CD4-positive, CD25-positive, alpha-beta regulatory T cell (primary cell): ENCODE data around the gene CTLA4. TPM values are rescaled to one million over a fixed set of nuclear protein-coding genes. Genes with fewer than 3 reads are reported as not detected.

Experiments used
- ATAC-seq, 2 donors: fragments of 150-1000 bp; cut with Tn5 transposase; one replicate each; pipeline ENCODE4 v1.10.0; 2021; ENCODE audit warnings: low read depth in 2 of 2, moderate number of reproducible peaks in 2 of 2, moderate library complexity in 1 of 2
- DNase-seq, 3 donors: peaks; one replicate each; pipeline versions ENCODE4 v3.0.0 to v3.0.0-alpha.2; 2012 to 2022; ENCODE audit warnings: mixed read lengths in 1 of 3
- H3K27ac ChIP-seq: one replicate; pipeline ENCODE4 v1.7.0; 2013; ENCODE audit warnings: mild to moderate bottlenecking, low read length; ENCODE audit not compliant: insufficient read depth, poor library complexity, severe bottlenecking
- H3K27me3 ChIP-seq: one replicate; pipeline ENCODE4 v1.7.0; 2013; ENCODE audit warnings: low read length; ENCODE audit not compliant: control insufficient read depth, insufficient read depth
- H3K36me3 ChIP-seq: one replicate; pipeline ENCODE4 v1.7.0; 2013; ENCODE audit warnings: mild to moderate bottlenecking, low read length, moderate library complexity; ENCODE audit not compliant: control insufficient read depth, insufficient read depth
- H3K4me1 ChIP-seq: 2 replicates; pipeline ENCODE4 v1.7.0; 2013; ENCODE audit warnings: mild to moderate bottlenecking, low read length; ENCODE audit not compliant: insufficient read depth, control insufficient read depth, poor library complexity, severe bottlenecking
- H3K4me3 ChIP-seq: one replicate; pipeline ENCODE4 v1.7.0; 2013; ENCODE audit warnings: low read depth, mild to moderate bottlenecking, low read length, moderate library complexity
- H3K9me3 ChIP-seq, 2 experiments: 1 replicate in 1 of 2; 2 replicates in 1 of 2; pipeline ENCODE4 v1.7.0; 2013; ENCODE audit warnings: low read length in 2 of 2, mild to moderate bottlenecking in 1 of 2, moderate library complexity in 1 of 2; ENCODE audit not compliant: control insufficient read depth in 2 of 2
- H3K27ac Mint-ChIP-seq, 3 donors: one replicate each; pipeline ENCODE4 v1.8.0; 2020 to 2022; ENCODE audit warnings: mild to moderate bottlenecking in 3 of 3, mixed read lengths in 3 of 3, moderate library complexity in 2 of 3
- H3K27me3 Mint-ChIP-seq: one replicate; pipeline ENCODE4 v1.8.0; 2022; ENCODE audit warnings: mild to moderate bottlenecking, mixed read lengths
- H3K36me3 Mint-ChIP-seq: one replicate; pipeline ENCODE4 v1.8.0; 2020; ENCODE audit warnings: mixed read lengths
- H3K4me1 Mint-ChIP-seq, 4 donors: one replicate each; pipeline ENCODE4 v1.8.0; 2020 to 2022; ENCODE audit warnings: mixed read lengths in 4 of 4, mild to moderate bottlenecking in 1 of 4
- H3K4me3 Mint-ChIP-seq, 4 donors: one replicate each; pipeline ENCODE4 v1.8.0; 2020 to 2022; ENCODE audit warnings: mild to moderate bottlenecking in 4 of 4, mixed read lengths in 4 of 4, moderate library complexity in 3 of 4
- H3K9me3 Mint-ChIP-seq, 7 donors: one replicate each; pipeline ENCODE4 v1.8.0; 2020 to 2022; ENCODE audit warnings: mixed read lengths in 7 of 7, mild to moderate bottlenecking in 3 of 7, moderate library complexity in 2 of 7
- polyA plus RNA-seq, 4 donors: library from polyadenylated mRNA; unstranded; fragments of 300-500 nt; fragmentation: Illumina TruSeq; gene quantifications; one replicate each; pipeline ENCODE4 v1.2.3, GENCODE V29; 2021
- total RNA-seq: library from RNA; stranded (reverse); gene quantifications from one replicate; pipeline ENCODE4 v1.2.3, GENCODE V29; 2022

Gene CTLA4
- total and polyA plus RNA-seq, 5 donors from 2014 or later, result 52.1 to 459 (median 56.9) TPM

- H3K4me1 Mint-ChIP-seq, result peaks cover 54 to 92% (median 81%) of the 10 kb centered on the region in 4 donors
- ATAC-seq (peak; percentile 29 to 33), DNase-seq (peak in 1 of 3 donors; percentile 80)
- H3K9me3 Mint-ChIP-seq, result no peaks in the 10 kb centered on the region
- H3K4me3 ChIP-seq, result peak overlapping the region; percentile 94
- H3K36me3 ChIP-seq, result no peaks in the 10 kb centered on the region
- H3K27ac Mint-ChIP-seq, result peak overlapping the region; percentile 96 to 99 (median 99)
- H3K4me3 Mint-ChIP-seq, result peak overlapping the region; percentile 82 to 92 (median 86)
- H3K27ac ChIP-seq, result peak overlapping the region; percentile 95
- H3K4me1 ChIP-seq, result peaks cover 91% of the 10 kb centered on the region
- H3K27me3 Mint-ChIP-seq, result no peaks in the 10 kb centered on the region
- H3K27me3 ChIP-seq, result no peaks in the 10 kb centered on the region
- no peaks in the 10 kb centered on the region for H3K9me3 ChIP-seq
- no peaks in the 10 kb centered on the region for H3K36me3 Mint-ChIP-seq
These were observed 9.4 kb upstream of the CTLA4 start for GRCh38 chr2:203858176-203858575.

GRCh38 chr2:203859030-203859789, 8.4 kb upstream of the CTLA4 start:
- Mint-ChIP-seq H3K4me3 (peak overlapping the region; percentile 82 to 92 (median 84)), H3K27me3 (no peaks in the 10 kb centered on the region), H3K9me3 (peaks cover 0 to 5% (median 0%) of the 10 kb centered on the region in 7 donors), H3K36me3 (peaks cover 8% of the 10 kb centered on the region), H3K27ac (peak overlapping the region; percentile 96 to 99 (median 99)), H3K4me1 (peaks cover 58 to 96% (median 80%) of the 10 kb centered on the region in 4 donors)
- no peaks in the 10 kb centered on the region for H3K36me3 ChIP-seq
- peak; percentile 48 to 51 for ATAC-seq
- peak in 1 of 3 donors; percentile 72 for DNase-seq
- H3K4me3 ChIP-seq, result peak overlapping the region; percentile 94
- peaks cover 84% of the 10 kb centered on the region for H3K4me1 ChIP-seq
- H3K27ac ChIP-seq, result peak overlapping the region; percentile 95
- H3K27me3 ChIP-seq, result no peaks in the 10 kb centered on the region
- peaks cover 0 to 3% of the 10 kb centered on the region in 2 experiments for H3K9me3 ChIP-seq

- ATAC-seq (peak; percentile 47 to 59), DNase-seq (peak in 2 of 3 donors; percentile 52 to 79)
- peak overlapping the region; percentile 67 to 99 (median 99) for H3K27ac Mint-ChIP-seq
- peaks cover 8% of the 10 kb centered on the region for H3K36me3 Mint-ChIP-seq
- H3K27ac ChIP-seq, result peak overlapping the region; percentile 95
- peaks cover 0 to 3% of the 10 kb centered on the region in 2 experiments for H3K9me3 ChIP-seq
- H3K36me3 ChIP-seq, result no peaks in the 10 kb centered on the region
- no peaks in the 10 kb centered on the region for H3K27me3 Mint-ChIP-seq
- H3K9me3 Mint-ChIP-seq, result peaks cover 0 to 8% (median 0%) of the 10 kb centered on the region in 7 donors
- peaks cover 65 to 99% (median 81%) of the 10 kb centered on the region in 4 donors for H3K4me1 Mint-ChIP-seq
- H3K4me3 ChIP-seq, result peak overlapping the region; percentile 74
- H3K4me3 Mint-ChIP-seq, result peak overlapping the region; percentile 86 to 97 (median 91)
- no peaks in the 10 kb centered on the region for H3K27me3 ChIP-seq
- H3K4me1 ChIP-seq, result peaks cover 84% of the 10 kb centered on the region
These were observed 6.4 kb upstream of the CTLA4 start for GRCh38 chr2:203861197-203861596.

- Mint-ChIP-seq H3K36me3 (peaks cover 8% of the 10 kb centered on the region), H3K27ac (peak overlapping the region; percentile 67 to 99 (median 99)), H3K9me3 (peaks cover 0 to 8% (median 0%) of the 10 kb centered on the region in 7 donors), H3K4me3 (peak overlapping the region; percentile 86 to 97 (median 91)), H3K27me3 (no peaks in the 10 kb centered on the region), H3K4me1 (peaks cover 65 to 99% (median 79%) of the 10 kb centered on the region in 4 donors)
- Histone ChIP-seq H3K36me3 (no peaks in the 10 kb centered on the region), H3K27ac (peak overlapping the region; percentile 95), H3K9me3 (peaks cover 0 to 3% of the 10 kb centered on the region in 2 experiments), H3K4me1 (peaks cover 84% of the 10 kb centered on the region), H3K27me3 (no peaks in the 10 kb centered on the region), H3K4me3 (peak overlapping the region; percentile 74)
- no peak for ATAC-seq
- DNase-seq, result no peak
These were observed 6.0 kb upstream of the CTLA4 start for GRCh38 chr2:203861607-203862006.

- Mint-ChIP-seq H3K4me3 (peak overlapping the region; percentile 96 to 100 (median 98)), H3K27ac (peak overlapping the region; percentile 99), H3K36me3 (peaks cover 57% of the 10 kb centered on the region), H3K4me1 (peaks cover 26 to 55% (median 44%) of the 10 kb centered on the region in 4 donors), H3K27me3 (no peaks in the 10 kb centered on the region), H3K9me3 (peaks cover 0 to 9% (median 1%) of the 10 kb centered on the region in 7 donors)
- Histone ChIP-seq H3K9me3 (no peaks in the 10 kb centered on the region), H3K27ac (peak overlapping the region; percentile 95), H3K4me1 (peaks cover 75% of the 10 kb centered on the region), H3K27me3 (no peaks in the 10 kb centered on the region), H3K4me3 (peak overlapping the region; percentile 99), H3K36me3 (peaks cover 47% of the 10 kb centered on the region)
- ATAC-seq (peak; percentile 35 to 43), DNase-seq (peak; percentile 48 to 84 (median 71))
These were observed 1.9 kb downstream of the CTLA4 start for GRCh38 chr2:203869223-203870042.

- Histone ChIP-seq H3K9me3 (no peaks in the 10 kb centered on the region), H3K4me1 (peaks cover 72% of the 10 kb centered on the region), H3K36me3 (peaks cover 55% of the 10 kb centered on the region), H3K27ac (peak overlapping the region; percentile 95), H3K4me3 (peak overlapping the region; percentile 99), H3K27me3 (no peaks in the 10 kb centered on the region)
- H3K27me3 Mint-ChIP-seq, result no peaks in the 10 kb centered on the region
- H3K27ac Mint-ChIP-seq, result peak overlapping the region; percentile 99
- H3K36me3 Mint-ChIP-seq, result peaks cover 66% of the 10 kb centered on the region
- peaks cover 31 to 59% (median 42%) of the 10 kb centered on the region in 4 donors for H3K4me1 Mint-ChIP-seq
- H3K4me3 Mint-ChIP-seq, result peak overlapping the region; percentile 96 to 100 (median 98)
- DNase-seq (peak in 1 of 3 donors; percentile 70), ATAC-seq (no peak)
- peaks cover 0 to 9% (median 0%) of the 10 kb centered on the region in 7 donors for H3K9me3 Mint-ChIP-seq
These were observed 2.9 kb downstream of the CTLA4 start for GRCh38 chr2:203870481-203870880.

- H3K4me1 ChIP-seq, result peaks cover 70% of the 10 kb centered on the region
- no peaks in the 10 kb centered on the region for H3K27me3 ChIP-seq
- no peaks in the 10 kb centered on the region for H3K27me3 Mint-ChIP-seq
- H3K27ac ChIP-seq, result peak overlapping the region; percentile 95
- peaks cover 55% of the 10 kb centered on the region for H3K36me3 ChIP-seq
- no peak for DNase-seq
- H3K4me3 ChIP-seq, result peak overlapping the region; percentile 99
- H3K9me3 Mint-ChIP-seq, result peaks cover 0 to 9% (median 0%) of the 10 kb centered on the region in 7 donors
- ATAC-seq, result no peak
- peaks cover 30 to 59% (median 39%) of the 10 kb centered on the region in 4 donors for H3K4me1 Mint-ChIP-seq
- peak overlapping the region; percentile 96 to 100 (median 98) for H3K4me3 Mint-ChIP-seq
- H3K36me3 Mint-ChIP-seq, result peaks cover 69% of the 10 kb centered on the region
- no peaks in the 10 kb centered on the region for H3K9me3 ChIP-seq
- H3K27ac Mint-ChIP-seq, result peak overlapping the region; percentile 99
These were observed 3.4 kb downstream of the CTLA4 start for GRCh38 chr2:203870941-203871340.
